Measurements from ENCODE around the gene CCNDBP1. TPM values are rescaled to one million over a fixed set of nuclear protein-coding genes. Genes with fewer than 3 reads are reported as not detected.

The CCNDBP1 gene
- polyA plus RNA-seq, 1 of the 3 experiments (the other 2 are of a cell fraction): 63.6 TPM

GRCh38 chr15:43207024-43207423, 21.8 kb downstream of the CCNDBP1 start:
- Histone ChIP-seq H3F3A (replicated peaks; ENCODE audit: insufficient read depth) (no peaks in the 10 kb centered on the region), H3K4me1 (ENCODE audit: control insufficient read depth in 1 of 2, insufficient read depth in 2 of 2, low read depth in 1 of 2, low read length in 1 of 2) (peaks cover 0 to 5% of the 10 kb centered on the region in 2 experiments; a peak in 1 of 4 replicates), H3K27me3 (ENCODE audit: insufficient read depth) (no peaks in the 10 kb centered on the region), H2AFZ (ENCODE audit: low read depth) (no peak overlapping the region), H3K36me3 (replicated peaks in 1 of 2; ENCODE audit: control insufficient read depth in 1 of 2, insufficient read depth in 2 of 2, low read length in 1 of 2) (no peaks in the 10 kb centered on the region), H3K4me2 (no peak overlapping the region), H3K4me3 (ENCODE audit: low read depth in 2 of 2, low read length in 1 of 2) (no peak overlapping the region), H4K20me1 (ENCODE audit: insufficient read depth) (no peaks in the 10 kb centered on the region), H3K79me2 (ENCODE audit: insufficient read depth) (no peaks in the 10 kb centered on the region), H3K27ac (ENCODE audit: low read depth in 2 of 2, low read length in 1 of 2) (no peak overlapping the region), H3K9me2 (no peaks in the 10 kb centered on the region), H3K9me3 (no peaks in the 10 kb centered on the region), H3K9ac (no peak overlapping the region)
- ChIA-PET CTCF (interaction anchor here (0.9 to 6.5 kb wide), 6 partner anchors 12 to 79 kb away, joined by 3 to 39 read pairs (median 6); partner anchors contain the start of gene CCNDBP1), POLR2A (no interaction called here)
- WGBS (ENCODE audit: low lambda C conversion rate): 95% methylated on average over 3 of the region's 9 CpGs
- DNase-seq: no peak
- TF ChIP-seq NFIC (IDR thresholded peaks at IDR 0.05; ENCODE audit: borderline replicate concordance): no peak
- TF ChIP-seq RFX5 (IDR thresholded peaks at IDR 0.05; ENCODE audit: low read length): no peak
- TF ChIP-seq FOXJ3 (CRISPR knock-in tag; IDR thresholded peaks at IDR 0.05): no peak
- no peak for TF ChIP-seq YY1 (IDR thresholded peaks at IDR 0.05; ENCODE audit: low read depth)

GRCh38 chr15:43208052-43209002, 23.1 kb downstream of the CCNDBP1 start:
- Histone ChIP-seq H3K79me2 (ENCODE audit: insufficient read depth) (no peaks in the 10 kb centered on the region), H3K36me3 (replicated peaks in 1 of 2; ENCODE audit: control insufficient read depth in 1 of 2, insufficient read depth in 2 of 2, low read length in 1 of 2) (no peaks in the 10 kb centered on the region), H3K9me3 (no peaks in the 10 kb centered on the region), H3K9me2 (no peaks in the 10 kb centered on the region), H3K4me1 (ENCODE audit: control insufficient read depth in 1 of 2, insufficient read depth in 2 of 2, low read depth in 1 of 2, low read length in 1 of 2) (peaks cover 0 to 12% of the 10 kb centered on the region in 2 experiments; a peak in 1 of 4 replicates), H3F3A (replicated peaks; ENCODE audit: insufficient read depth) (no peaks in the 10 kb centered on the region), H2AFZ (ENCODE audit: low read depth) (no peak overlapping the region), H3K27me3 (ENCODE audit: insufficient read depth) (no peaks in the 10 kb centered on the region), H3K9ac (no peak overlapping the region), H3K4me2 (no peak overlapping the region), H4K20me1 (ENCODE audit: insufficient read depth) (no peaks in the 10 kb centered on the region), H3K27ac (ENCODE audit: low read depth in 2 of 2, low read length in 1 of 2) (no peak overlapping the region), H3K4me3 (ENCODE audit: low read depth in 2 of 2, low read length in 1 of 2) (no peak overlapping the region)
- CTCF ChIA-PET: interaction anchor here (0.9 to 11.9 kb wide), 4 partner anchors 17 to 77 kb away, joined by 3 to 70 read pairs (median 6); no protein-coding TSS in a partner anchor
- POLR2A ChIA-PET: no interaction called here
- TF ChIP-seq, protein P1, sequence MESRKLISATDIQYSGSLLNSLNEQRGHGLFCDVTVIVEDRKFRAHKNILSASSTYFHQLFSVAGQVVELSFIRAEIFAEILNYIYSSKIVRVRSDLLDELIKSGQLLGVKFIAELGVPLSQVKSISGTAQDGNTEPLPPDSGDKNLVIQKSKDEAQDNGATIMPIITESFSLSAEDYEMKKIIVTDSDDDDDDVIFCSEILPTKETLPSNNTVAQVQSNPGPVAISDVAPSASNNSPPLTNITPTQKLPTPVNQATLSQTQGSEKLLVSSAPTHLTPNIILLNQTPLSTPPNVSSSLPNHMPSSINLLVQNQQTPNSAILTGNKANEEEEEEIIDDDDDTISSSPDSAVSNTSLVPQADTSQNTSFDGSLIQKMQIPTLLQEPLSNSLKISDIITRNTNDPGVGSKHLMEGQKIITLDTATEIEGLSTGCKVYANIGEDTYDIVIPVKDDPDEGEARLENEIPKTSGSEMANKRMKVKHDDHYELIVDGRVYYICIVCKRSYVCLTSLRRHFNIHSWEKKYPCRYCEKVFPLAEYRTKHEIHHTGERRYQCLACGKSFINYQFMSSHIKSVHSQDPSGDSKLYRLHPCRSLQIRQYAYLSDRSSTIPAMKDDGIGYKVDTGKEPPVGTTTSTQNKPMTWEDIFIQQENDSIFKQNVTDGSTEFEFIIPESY (IDR thresholded peaks at IDR 0.05; ENCODE audit: borderline replicate concordance, low read depth): no peak
- TF ChIP-seq MAX (IDR thresholded peaks at IDR 0.05; ENCODE audit: low read depth) (no peak), GABPA (IDR thresholded peaks at IDR 0.05; ENCODE audit: low read depth) (no peak), NFIC (IDR thresholded peaks at IDR 0.05; ENCODE audit: borderline replicate concordance) (no peak), POLR2AphosphoS5 (IDR thresholded peaks at IDR 0.05; ENCODE audit: low read depth, low read length) (no peak), SMC3 (IDR thresholded peaks at IDR 0.05; ENCODE audit: low read depth, low read length) (no peak), RAD21 (IDR thresholded peaks at IDR 0.05; ENCODE audit: low read length) (no peak), RXRA (IDR thresholded peaks at IDR 0.05; ENCODE audit: borderline replicate concordance, low read depth) (no peak), TAF1 (IDR thresholded peaks at IDR 0.05; ENCODE audit: borderline replicate concordance, low read depth, low read length) (no peak), EZH2phosphoT487 (IDR thresholded peaks at IDR 0.05; ENCODE audit: borderline replicate concordance, low read depth) (no peak), YY1 (IDR thresholded peaks at IDR 0.05; ENCODE audit: low read depth) (no peak), FOXJ3 (CRISPR knock-in tag; IDR thresholded peaks at IDR 0.05) (no peak), USF2 (IDR thresholded peaks at IDR 0.05; ENCODE audit: borderline replicate concordance, low read depth, low read length) (no peak), MXI1 (IDR thresholded peaks at IDR 0.05; ENCODE audit: low read depth, low read length) (no peak), SIN3A (IDR thresholded peaks at IDR 0.05; ENCODE audit: borderline replicate concordance, low read depth, low read length) (no peak), PBX3 (IDR thresholded peaks at IDR 0.05) (no peak)
- TF ChIP-seq, protein P2, sequence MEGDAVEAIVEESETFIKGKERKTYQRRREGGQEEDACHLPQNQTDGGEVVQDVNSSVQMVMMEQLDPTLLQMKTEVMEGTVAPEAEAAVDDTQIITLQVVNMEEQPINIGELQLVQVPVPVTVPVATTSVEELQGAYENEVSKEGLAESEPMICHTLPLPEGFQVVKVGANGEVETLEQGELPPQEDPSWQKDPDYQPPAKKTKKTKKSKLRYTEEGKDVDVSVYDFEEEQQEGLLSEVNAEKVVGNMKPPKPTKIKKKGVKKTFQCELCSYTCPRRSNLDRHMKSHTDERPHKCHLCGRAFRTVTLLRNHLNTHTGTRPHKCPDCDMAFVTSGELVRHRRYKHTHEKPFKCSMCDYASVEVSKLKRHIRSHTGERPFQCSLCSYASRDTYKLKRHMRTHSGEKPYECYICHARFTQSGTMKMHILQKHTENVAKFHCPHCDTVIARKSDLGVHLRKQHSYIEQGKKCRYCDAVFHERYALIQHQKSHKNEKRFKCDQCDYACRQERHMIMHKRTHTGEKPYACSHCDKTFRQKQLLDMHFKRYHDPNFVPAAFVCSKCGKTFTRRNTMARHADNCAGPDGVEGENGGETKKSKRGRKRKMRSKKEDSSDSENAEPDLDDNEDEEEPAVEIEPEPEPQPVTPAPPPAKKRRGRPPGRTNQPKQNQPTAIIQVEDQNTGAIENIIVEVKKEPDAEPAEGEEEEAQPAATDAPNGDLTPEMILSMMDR (IDR thresholded peaks at IDR 0.05): no peak
- WGBS (ENCODE audit: low lambda C conversion rate): 63% methylated on average over 21 of the region's 23 CpGs
- no peak for DNase-seq
